K562 (cell line): Measurements from ENCODE around the gene SOHLH1. TPM values are rescaled to one million over a fixed set of nuclear protein-coding genes. Genes with fewer than 3 reads are reported as not detected.
A peak's percentile ranks its signal among the peaks of the same experiment; 100 is the strongest.

Experiments used
- ATAC-seq: fragments of 200-7000 bp; cut with Tn5 transposase; 3 replicates; pipeline ENCODE4 v1.9.1; 2020; ENCODE audit warnings: moderate library complexity
- BruUV-seq: library from RNA; stranded (reverse); fragments of 400-500 nt; replicated peaks from 2 replicates; lab custom pipeline; 2021; lab: Mats Ljungman, UMichigan
- CTCF ChIA-PET: fragments of 300-600 bp; formaldehyde crosslinking; extraction: SDS; loops from one replicate; lab custom pipeline; 2021; ENCODE audit warnings: low intra/inter-chr PET ratio; lab: Yijun Ruan, JAX
- POLR2A ChIA-PET: fragments of 300-600, 350-650 bp; sonication (Branson Sonifier 250); formaldehyde crosslinking; extraction: SDS; loops from one replicate; lab custom pipeline; 2021; ENCODE audit warnings: antibody characterized with exemption, inconsistent platforms; lab: Yijun Ruan, JAX
- DNase-seq, 4 experiments: peaks; one replicate each; pipeline versions ENCODE4 v3.0.0 to v3.0.0-alpha.2; 2011 to 2018; ENCODE audit warnings: low spot score in 3 of 4, mixed read lengths in 3 of 4; ENCODE audit errors: extremely low read depth in 1 of 4
- FAIRE-seq: peaks from 2 replicates; lab custom pipeline; 2011; peaks lifted over from hg19 to GRCh38; lab: Jason Lieb, UNC
- H2AFZ ChIP-seq: 2 replicates; pipeline ENCODE4 v1.6.0; 2011; ENCODE audit warnings: low read depth, low read length, control low read depth, inconsistent platforms
- H3K27ac ChIP-seq: fragments of 200-600 bp; 3 replicates; pipeline ENCODE4 v1.8.0; 2011; ENCODE audit warnings: low read depth, mild to moderate bottlenecking, control low read depth, inconsistent platforms, low read length, moderate library complexity, mixed read lengths; ENCODE audit errors: extremely low read depth
- H3K27me3 ChIP-seq, 2 experiments: fragments of 300-600 bp in 1 of 2; 2 replicates in 1 of 2; 3 replicates in 1 of 2; pipeline versions ENCODE4 v1.6.0 to v1.8.0; 2011; ENCODE audit warnings: inconsistent platforms in 2 of 2, low read length in 2 of 2, mild to moderate bottlenecking in 1 of 2, mixed read lengths in 1 of 2, moderate library complexity in 1 of 2; ENCODE audit not compliant: control insufficient read depth in 2 of 2, insufficient read depth in 2 of 2
- H3K36me3 ChIP-seq: fragments of 300-600 bp; 3 replicates; pipeline ENCODE4 v1.8.0; 2011; ENCODE audit warnings: mild to moderate bottlenecking, low read length, inconsistent platforms; ENCODE audit not compliant: control insufficient read depth, insufficient read depth
- H3K4me1 ChIP-seq, 2 experiments: fragments of 200-600 bp in 1 of 2; replicated peaks in 1 of 2; 2 replicates in 1 of 2; 3 replicates in 1 of 2; pipeline versions ENCODE4 v1.5.1 to v1.8.0; 2011; ENCODE audit warnings: inconsistent platforms in 2 of 2, low read length in 2 of 2, mild to moderate bottlenecking in 1 of 2, mixed read lengths in 1 of 2, moderate library complexity in 1 of 2; ENCODE audit not compliant: control insufficient read depth in 2 of 2, insufficient read depth in 2 of 2
- H3K4me2 ChIP-seq: 2 replicates; pipeline ENCODE4 v1.6.1; 2011; ENCODE audit warnings: low read length, control low read depth, inconsistent platforms, mixed read lengths; ENCODE audit not compliant: insufficient read depth
- H3K4me3 ChIP-seq: fragments of 200-600 bp; sonication (generic), shearing (Covaris generic); 2 replicates; pipeline ENCODE4 v1.5.1; 2016; ENCODE audit warnings: control low read depth, inconsistent platforms
- H3K79me2 ChIP-seq: fragments of 200-600 bp; 3 replicates; pipeline ENCODE4 v1.8.0; 2011; ENCODE audit warnings: low read length, inconsistent platforms; ENCODE audit not compliant: control insufficient read depth, insufficient read depth
- H3K9ac ChIP-seq, 2 experiments: 2 replicates each; pipeline versions ENCODE4 v1.6.0 to v1.6.1; 2011; ENCODE audit warnings: low read depth in 2 of 2, low read length in 2 of 2, control low read depth in 1 of 2, inconsistent platforms in 1 of 2, mild to moderate bottlenecking in 1 of 2, mixed read lengths in 1 of 2; ENCODE audit not compliant: insufficient read depth in 1 of 2
- H3K9me1 ChIP-seq: one replicate; pipeline ENCODE4 v1.6.0; 2011; ENCODE audit warnings: inconsistent platforms, mild to moderate bottlenecking, low read length, moderate library complexity; ENCODE audit not compliant: control insufficient read depth, insufficient read depth
- H3K9me3 ChIP-seq: replicated peaks from 2 replicates; pipeline ENCODE4 v1.5.1; 2011; ENCODE audit warnings: low read depth, low read length, inconsistent platforms; ENCODE audit not compliant: control insufficient read depth, insufficient read depth
- H4K20me1 ChIP-seq: replicated peaks from 2 replicates; pipeline ENCODE4 v1.6.1; 2011; ENCODE audit warnings: low read length, inconsistent platforms, mixed read lengths; ENCODE audit not compliant: control insufficient read depth, insufficient read depth
- CBX3 ChIP-seq, 2 experiments: IDR thresholded peaks; 1 replicate in 1 of 2; 2 replicates in 1 of 2; pipeline ENCODE4 v1.6.1; 2012; ENCODE audit warnings: inconsistent platforms in 2 of 2, low read length in 2 of 2, borderline replicate concordance in 1 of 2, control low read depth in 1 of 2
- CBX5 ChIP-seq: IDR thresholded peaks from 2 replicates; pipeline ENCODE4 v1.6.1; 2014; ENCODE audit warnings: low read depth, borderline replicate concordance
- MTA3 ChIP-seq: fragments of 450-650 bp; formaldehyde crosslinking; IDR thresholded peaks from 2 replicates; pipeline ENCODE4 v1.6.1; 2017; ENCODE audit warnings: mild to moderate bottlenecking, borderline replicate concordance
- RBM15 ChIP-seq: fragments of 200-400 bp; formaldehyde crosslinking; IDR thresholded peaks from 2 replicates; pipeline ENCODE4 v1.6.1; 2018; ENCODE audit warnings: mild to moderate bottlenecking, low read length, moderate library complexity; ENCODE audit not compliant: insufficient read depth
- ZNF280A ChIP-seq: fragments of 450-650 bp; IDR thresholded peaks from 2 replicates; pipeline ENCODE4 v1.6.1; 2018; ENCODE audit warnings: mild to moderate bottlenecking, low read depth; ENCODE audit not compliant: partially characterized antibody
- WGBS: fragments of 100-300 bp; shearing (Covaris generic); methylation state at CpG from one replicate; pipeline ENCODE4 v1.1.6; 2016; ENCODE audit warnings: low coverage, mixed read lengths; ENCODE audit not compliant: insufficient coverage; ENCODE audit errors: missing lambda C conversion rate; 5-methylcytosine and 5-hydroxymethylcytosine counted together
- in situ Hi-C: fragments of 300-500 bp; cut with MboI; formaldehyde crosslinking; loops from 4 replicates; pipeline ENCODE4 v1.15.0; 2018; ENCODE audit warnings: inconsistent platforms, mixed read lengths
- intact Hi-C: fragments of 100-400 bp; cut with micrococcal nuclease; formaldehyde crosslinking; loops from 2 replicates; pipeline ENCODE4 v1.14.2; 2022
- polyA plus RNA-seq, 8 experiments: library from polyadenylated mRNA; depleted of rRNA in 4 of 8; stranded (reverse) in 5 of 8; unstranded in 3 of 8; fragments of >200 nt; fragmentation: Nextera tagmentation in 2 of 8; fragmentation: Illumina TruSeq in 1 of 8; extraction: Ambion mirVana in 2 of 8; extraction: Trizol in 1 of 8; gene quantifications; 2 replicates each; pipeline versions ENCODE4 v1.2.1 to v1.2.3, GENCODE V29; 2011 to 2014; ENCODE audit warnings: inconsistent platforms in 1 of 8, missing spikeins in 1 of 8
- total RNA-seq, 7 experiments: library from RNA; depleted of rRNA in 6 of 7; stranded (reverse); fragments of >200 nt in 6 of 7; fragmentation: Illumina TruSeq in 2 of 7; extraction: Trizol in 2 of 7; gene quantifications; 2 replicates each; pipeline versions ENCODE4 v1.2.1 to v1.2.3, GENCODE V29; 2011 to 2021; ENCODE audit warnings: low replicate concordance in 1 of 7

The SOHLH1 gene
- total and polyA plus RNA-seq, 9 of the 15 experiments (the other 6 are each of a cell fraction or from before 2014, with no cell fraction given) = 0.17 to 0.41 (median 0.29) TPM; not detected in 6

GRCh38 chr9:135644631-135645218 lies 54.6 kb downstream of the SOHLH1 start:
- Histone ChIP-seq H3K9me1 (no peaks in the 10 kb centered on the region), H3K36me3 (no peaks in the 10 kb centered on the region), H3K79me2 (no peaks in the 10 kb centered on the region), H3K4me3 (no peak overlapping the region), H3K9me3 (peaks cover 10% of the 10 kb centered on the region), H3K27ac (no peak overlapping the region), H3K4me2 (no peak overlapping the region), H3K27me3 (no peaks in the 10 kb centered on the region), H4K20me1 (no peaks in the 10 kb centered on the region), H3K9ac (no peak overlapping the region), H3K4me1 (no peaks in the 10 kb centered on the region), H2AFZ (no peak overlapping the region)
- BruUV-seq = no TSS peak
- ATAC-seq = no peak
- in situ Hi-C loops = no loop called here
- intact Hi-C loops = no loop called here
- ChIA-PET CTCF (no interaction called here), POLR2A (no interaction called here)
- peak; percentile 67 for TF ChIP-seq ZNF280A
- no peak for TF ChIP-seq RBM15
- peak in 1 of 2 experiments; percentile 77; a peak in 2 of 3 replicates for TF ChIP-seq CBX3 (IDR thresholded peaks at IDR 0.05; ENCODE audit: borderline replicate concordance in 1 of 2, low read length in 2 of 2)
- TF ChIP-seq MTA3 = no peak
- TF ChIP-seq CBX5 = peak; percentile 83; the same call in 1 of the 2 replicates
- 3% methylated on average over 5 of the region's 5 CpGs for WGBS
- no peak for DNase-seq
- no peak for FAIRE-seq

Other genes with a start within 250 kb of the SOHLH1 start
Only the 7 nearest of the 9 such genes appear.
- gene MRPS2, start 198.8 kb downstream of the SOHLH1 start, total RNA-seq (2014; rRNA removed) = 120 and 168 TPM in 2 replicates
- gene MRPS2, start 198.8 kb downstream of the SOHLH1 start, total RNA-seq (2014; rRNA removed; fragmentation: Illumina TruSeq; extraction: Trizol) = 27.3 and 39.7 TPM in 2 replicates
- gene MRPS2, start 198.8 kb downstream of the SOHLH1 start, total RNA-seq (2015; rRNA removed; fragmentation: Illumina TruSeq; extraction: Trizol) = 73.9 and 75.9 TPM in 2 replicates
- 106 and 110 TPM in 2 replicates for gene MRPS2, start 198.8 kb downstream of the SOHLH1 start, total RNA-seq (2021)
- 81.3 and 135 TPM in 2 replicates for gene MRPS2, start 198.8 kb downstream of the SOHLH1 start, polyA plus RNA-seq (2011; rRNA removed)
- gene MRPS2, start 198.8 kb downstream of the SOHLH1 start, polyA plus RNA-seq (2014; fragmentation: Illumina TruSeq; extraction: Trizol) = 167 and 221 TPM in 2 replicates
- gene MRPS2, start 198.8 kb downstream of the SOHLH1 start, polyA plus RNA-seq (2014; fragmentation: Nextera tagmentation; extraction: Ambion mirVana) = 10 to 100 TPM in 1 of 2 experiments, 1 to 10 TPM in 1; 8.0 to 10.9 TPM
- 128 and 133 TPM in 2 replicates for gene MRPS2, start 198.8 kb downstream of the SOHLH1 start, polyA plus RNA-seq (2014; rRNA removed)
- gene LCN1, start 178.0 kb downstream of the SOHLH1 start, total RNA-seq (2014; rRNA removed) = not detected in 2 replicates
- gene LCN1, start 178.0 kb downstream of the SOHLH1 start, total RNA-seq (2014; rRNA removed; fragmentation: Illumina TruSeq; extraction: Trizol) = not detected in 2 replicates
- gene LCN1, start 178.0 kb downstream of the SOHLH1 start, total RNA-seq (2015; rRNA removed; fragmentation: Illumina TruSeq; extraction: Trizol) = not detected in 2 replicates
- not detected in 2 replicates for gene LCN1, start 178.0 kb downstream of the SOHLH1 start, total RNA-seq (2021)
- not detected in 2 replicates for gene LCN1, start 178.0 kb downstream of the SOHLH1 start, polyA plus RNA-seq (2011; rRNA removed)
- not detected in 2 replicates for gene LCN1, start 178.0 kb downstream of the SOHLH1 start, polyA plus RNA-seq (2014; fragmentation: Illumina TruSeq; extraction: Trizol)
- gene LCN1, start 178.0 kb downstream of the SOHLH1 start, polyA plus RNA-seq (2014; fragmentation: Nextera tagmentation; extraction: Ambion mirVana) = not detected
- gene LCN1, start 178.0 kb downstream of the SOHLH1 start, polyA plus RNA-seq (2014; rRNA removed) = not detected in 2 replicates
- gene OBP2A, start 153.4 kb downstream of the SOHLH1 start, total RNA-seq (2014; rRNA removed) = not detected in 2 replicates
- gene OBP2A, start 153.4 kb downstream of the SOHLH1 start, total RNA-seq (2014; rRNA removed; fragmentation: Illumina TruSeq; extraction: Trizol) = not detected in 2 replicates
- not detected in 2 replicates for gene OBP2A, start 153.4 kb downstream of the SOHLH1 start, total RNA-seq (2015; rRNA removed; fragmentation: Illumina TruSeq; extraction: Trizol)
- not detected in 2 replicates for gene OBP2A, start 153.4 kb downstream of the SOHLH1 start, total RNA-seq (2021)
- gene OBP2A, start 153.4 kb downstream of the SOHLH1 start, polyA plus RNA-seq (2011; rRNA removed) = not detected in 2 replicates
- gene OBP2A, start 153.4 kb downstream of the SOHLH1 start, polyA plus RNA-seq (2014; fragmentation: Illumina TruSeq; extraction: Trizol) = not detected in 2 replicates
- not detected for gene OBP2A, start 153.4 kb downstream of the SOHLH1 start, polyA plus RNA-seq (2014; fragmentation: Nextera tagmentation; extraction: Ambion mirVana)
- gene OBP2A, start 153.4 kb downstream of the SOHLH1 start, polyA plus RNA-seq (2014; rRNA removed) = not detected in 2 replicates
- 0.41 and 0.57 TPM in 2 replicates for gene PAEP, start 137.7 kb downstream of the SOHLH1 start, total RNA-seq (2014; rRNA removed)
- gene PAEP, start 137.7 kb downstream of the SOHLH1 start, total RNA-seq (2014; rRNA removed; fragmentation: Illumina TruSeq; extraction: Trizol) = 0.44 TPM in 1 of 2 replicates, not detected in the other
- gene PAEP, start 137.7 kb downstream of the SOHLH1 start, total RNA-seq (2015; rRNA removed; fragmentation: Illumina TruSeq; extraction: Trizol) = 0.53 and 0.58 TPM in 2 replicates
- gene PAEP, start 137.7 kb downstream of the SOHLH1 start, total RNA-seq (2021) = 0.51 and 0.69 TPM in 2 replicates
- gene PAEP, start 137.7 kb downstream of the SOHLH1 start, polyA plus RNA-seq (2011; rRNA removed) = 2.3 and 4.5 TPM in 2 replicates
- gene PAEP, start 137.7 kb downstream of the SOHLH1 start, polyA plus RNA-seq (2014; fragmentation: Illumina TruSeq; extraction: Trizol) = 0.78 and 1.0 TPM in 2 replicates
- under 1 TPM; 0.22 to 0.30 TPM for gene PAEP, start 137.7 kb downstream of the SOHLH1 start, polyA plus RNA-seq (2014; fragmentation: Nextera tagmentation; extraction: Ambion mirVana)
- gene PAEP, start 137.7 kb downstream of the SOHLH1 start, polyA plus RNA-seq (2014; rRNA removed) = 0.70 and 0.90 TPM in 2 replicates
- not detected in 2 replicates for gene GLT6D1, start 59.9 kb downstream of the SOHLH1 start, total RNA-seq (2014; rRNA removed)
- not detected in 2 replicates for gene GLT6D1, start 59.9 kb downstream of the SOHLH1 start, total RNA-seq (2014; rRNA removed; fragmentation: Illumina TruSeq; extraction: Trizol)
- not detected in 2 replicates for gene GLT6D1, start 59.9 kb downstream of the SOHLH1 start, total RNA-seq (2015; rRNA removed; fragmentation: Illumina TruSeq; extraction: Trizol)
- gene GLT6D1, start 59.9 kb downstream of the SOHLH1 start, total RNA-seq (2021) = not detected in 2 replicates
- not detected in 2 replicates for gene GLT6D1, start 59.9 kb downstream of the SOHLH1 start, polyA plus RNA-seq (2011; rRNA removed)
- gene GLT6D1, start 59.9 kb downstream of the SOHLH1 start, polyA plus RNA-seq (2014; fragmentation: Illumina TruSeq; extraction: Trizol) = not detected in 2 replicates
- gene GLT6D1, start 59.9 kb downstream of the SOHLH1 start, polyA plus RNA-seq (2014; fragmentation: Nextera tagmentation; extraction: Ambion mirVana) = not detected
- gene GLT6D1, start 59.9 kb downstream of the SOHLH1 start, polyA plus RNA-seq (2014; rRNA removed) = not detected in 2 replicates
- gene LCN9, start 36.2 kb downstream of the SOHLH1 start, total RNA-seq (2014; rRNA removed) = not detected in 2 replicates
- gene LCN9, start 36.2 kb downstream of the SOHLH1 start, total RNA-seq (2014; rRNA removed; fragmentation: Illumina TruSeq; extraction: Trizol) = not detected in 2 replicates
- gene LCN9, start 36.2 kb downstream of the SOHLH1 start, total RNA-seq (2015; rRNA removed; fragmentation: Illumina TruSeq; extraction: Trizol) = not detected in 2 replicates
- not detected in 2 replicates for gene LCN9, start 36.2 kb downstream of the SOHLH1 start, total RNA-seq (2021)
- not detected in 2 replicates for gene LCN9, start 36.2 kb downstream of the SOHLH1 start, polyA plus RNA-seq (2011; rRNA removed)
- not detected in 2 replicates for gene LCN9, start 36.2 kb downstream of the SOHLH1 start, polyA plus RNA-seq (2014; fragmentation: Illumina TruSeq; extraction: Trizol)
- not detected for gene LCN9, start 36.2 kb downstream of the SOHLH1 start, polyA plus RNA-seq (2014; fragmentation: Nextera tagmentation; extraction: Ambion mirVana)
- gene LCN9, start 36.2 kb downstream of the SOHLH1 start, polyA plus RNA-seq (2014; rRNA removed) = not detected in 2 replicates
- gene KCNT1, start 2.7 kb upstream of the SOHLH1 start, total RNA-seq (2014; rRNA removed) = 0.05 TPM in 1 of 2 replicates, not detected in the other
- not detected in 2 replicates for gene KCNT1, start 2.7 kb upstream of the SOHLH1 start, total RNA-seq (2014; rRNA removed; fragmentation: Illumina TruSeq; extraction: Trizol)
- gene KCNT1, start 2.7 kb upstream of the SOHLH1 start, total RNA-seq (2015; rRNA removed; fragmentation: Illumina TruSeq; extraction: Trizol) = not detected in 2 replicates
- gene KCNT1, start 2.7 kb upstream of the SOHLH1 start, total RNA-seq (2021) = not detected in 2 replicates
- not detected in 2 replicates for gene KCNT1, start 2.7 kb upstream of the SOHLH1 start, polyA plus RNA-seq (2011; rRNA removed)
- not detected in 2 replicates for gene KCNT1, start 2.7 kb upstream of the SOHLH1 start, polyA plus RNA-seq (2014; fragmentation: Illumina TruSeq; extraction: Trizol)
- not detected for gene KCNT1, start 2.7 kb upstream of the SOHLH1 start, polyA plus RNA-seq (2014; fragmentation: Nextera tagmentation; extraction: Ambion mirVana)
- not detected in 2 replicates for gene KCNT1, start 2.7 kb upstream of the SOHLH1 start, polyA plus RNA-seq (2014; rRNA removed)